HuH-7.5 (cell line): Measurements from ENCODE around the gene FOXP1.

Experiments
- DNase-seq: peaks from one replicate; pipeline ENCODE4 v3.0.0; 2011; ENCODE audit warnings: low spot score

The FOXP1 gene

DNA sequence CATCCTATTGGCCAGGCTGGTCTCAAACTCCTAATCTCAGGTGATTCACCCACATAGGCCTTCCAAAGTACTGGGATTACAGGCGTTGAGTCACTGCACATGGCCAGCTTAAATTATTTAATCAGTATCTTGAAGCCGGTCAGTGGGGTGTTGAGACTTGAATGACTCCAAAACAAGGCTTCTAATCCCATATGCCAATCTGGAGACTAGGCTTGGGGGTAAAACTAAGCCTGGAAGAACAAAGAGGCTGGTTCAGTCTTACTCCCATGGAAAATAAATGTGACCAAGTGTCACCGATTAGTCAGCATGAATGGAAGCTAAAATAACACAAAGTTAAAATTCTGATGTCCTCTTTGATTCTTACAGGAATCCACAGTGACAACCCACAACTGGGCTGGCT lies 509.1 kb downstream of the FOXP1 start:
- DNase-seq = no peak

- no peak for DNase-seq
Measured at GRCh38 chr3:71072986-71073385, 510.5 kb downstream of the FOXP1 start.

DNA sequence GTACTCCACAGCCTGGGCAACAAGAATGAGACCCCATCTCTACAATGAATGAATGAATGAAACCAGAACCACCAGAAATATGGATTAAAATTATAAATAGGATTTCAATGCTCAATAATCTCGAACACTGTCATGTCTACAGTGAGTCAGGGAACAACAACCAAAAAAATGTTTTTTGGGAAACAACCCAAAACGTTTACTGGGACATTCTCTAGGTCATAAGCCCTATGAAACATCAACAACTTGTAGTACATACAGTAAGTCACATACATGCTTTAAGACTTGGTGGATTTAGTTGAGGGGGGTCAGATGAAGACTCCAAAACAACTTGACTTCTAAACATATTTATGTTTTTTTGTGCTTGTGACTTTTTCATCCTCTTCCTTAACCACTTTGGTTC lies 511.2 kb downstream of the FOXP1 start:
- no peak for DNase-seq

- no peak for DNase-seq
Measured at GRCh38 chr3:71070497-71071463, 512.7 kb downstream of the FOXP1 start.

- no peak for DNase-seq
Measured at GRCh38 chr3:71069797-71070196, 513.7 kb downstream of the FOXP1 start.

GRCh38 chr3:71067977-71068654 lies 515.4 kb downstream of the FOXP1 start:
- DNase-seq = no peak

DNA sequence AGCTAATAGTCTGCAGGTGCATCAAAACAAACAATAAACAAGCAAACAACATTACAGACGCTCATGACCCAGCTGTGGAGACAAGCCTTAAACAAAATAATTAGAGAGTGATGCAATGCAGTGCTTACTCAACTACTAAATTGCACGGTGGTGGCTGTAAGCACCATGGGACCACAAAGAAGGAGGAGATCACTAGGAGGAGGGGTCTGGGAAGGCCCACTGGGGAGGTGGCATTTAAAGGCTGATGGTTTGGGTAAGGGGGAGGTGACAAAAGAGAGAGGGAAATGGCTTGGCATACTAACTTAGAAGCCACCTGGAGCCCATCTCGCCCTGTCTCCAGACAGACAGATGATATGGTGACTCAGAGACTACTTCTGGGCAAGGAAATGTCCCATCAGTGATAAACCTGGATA lies 516.7 kb downstream of the FOXP1 start:
- DNase-seq = no peak

DNA sequence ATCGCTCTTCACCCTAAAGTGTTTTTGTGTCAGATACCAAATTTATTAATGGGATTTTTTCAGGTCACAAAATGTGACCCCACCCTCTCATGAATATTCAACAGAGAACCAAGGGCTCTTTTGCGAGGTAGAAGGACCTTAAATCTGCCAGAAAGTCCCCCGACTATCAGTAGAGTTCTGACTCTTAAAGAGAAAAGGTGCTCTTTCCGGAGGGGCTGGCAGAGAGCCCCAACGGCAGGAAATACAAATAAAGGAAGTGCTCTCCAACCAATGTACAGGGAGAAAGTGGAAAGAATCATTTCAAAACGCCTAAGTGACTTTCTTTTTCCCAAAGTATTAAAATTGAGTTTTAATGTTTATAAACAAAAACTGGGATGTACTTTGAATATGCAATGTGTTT lies 517.2 kb downstream of the FOXP1 start:
- no peak for DNase-seq

DNA sequence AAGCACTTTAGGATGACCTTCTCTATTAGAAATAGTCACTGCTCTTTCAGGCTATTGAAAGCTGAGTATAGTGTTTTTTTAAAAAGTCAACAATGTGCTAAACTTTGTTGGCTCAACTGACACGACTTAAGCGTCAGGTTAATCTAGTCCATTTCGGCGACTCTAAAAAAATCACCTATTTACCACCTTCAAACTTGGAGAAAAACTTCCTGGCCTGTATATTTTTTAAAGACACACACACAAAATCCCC lies 517.8 kb downstream of the FOXP1 start:
- no peak for DNase-seq

GRCh38 chr3:71064956-71065763 lies 518.4 kb downstream of the FOXP1 start:
- DNase-seq = no peak

DNA sequence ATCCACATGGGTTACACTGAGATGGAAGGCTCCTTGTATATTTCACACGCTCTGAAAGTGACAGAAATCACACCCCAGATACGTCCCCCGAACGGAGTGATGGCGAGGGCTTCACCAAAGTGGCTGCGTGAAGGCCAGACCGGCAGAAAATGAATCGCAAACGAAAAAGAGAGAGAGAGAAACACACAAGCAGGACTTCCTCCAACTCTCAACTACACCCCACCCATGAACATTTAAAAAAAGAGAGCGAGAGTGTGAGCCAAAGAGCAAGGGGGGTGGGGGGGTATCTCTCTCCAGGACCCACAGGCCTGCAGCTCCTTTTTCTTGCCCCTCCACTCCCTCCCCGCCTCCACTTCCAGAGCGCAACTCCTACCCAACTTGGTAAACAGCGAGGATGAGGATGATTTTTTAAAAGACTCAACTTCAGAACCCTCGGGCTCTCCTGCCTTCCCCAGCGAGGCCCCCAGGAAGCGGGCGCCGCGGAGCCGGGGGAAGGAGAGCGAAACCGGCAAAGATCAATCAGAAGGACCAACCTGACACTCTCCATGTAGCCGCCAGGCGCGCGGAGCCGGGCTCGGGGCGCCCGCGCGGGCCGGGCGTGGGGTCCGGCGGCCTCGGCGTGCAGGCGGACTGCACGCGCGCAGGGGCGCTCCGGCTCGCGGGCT lies 519.1 kb downstream of the FOXP1 start:
- DNase-seq = no peak

GRCh38 chr3:71063773-71064290 lies 519.7 kb downstream of the FOXP1 start:
- DNase-seq = no peak

GRCh38 chr3:71062952-71063772 lies 520.4 kb downstream of the FOXP1 start:
- DNase-seq = no peak

- DNase-seq = no peak
Measured at GRCh38 chr3:71062037-71062932, 521.2 kb downstream of the FOXP1 start.

DNA sequence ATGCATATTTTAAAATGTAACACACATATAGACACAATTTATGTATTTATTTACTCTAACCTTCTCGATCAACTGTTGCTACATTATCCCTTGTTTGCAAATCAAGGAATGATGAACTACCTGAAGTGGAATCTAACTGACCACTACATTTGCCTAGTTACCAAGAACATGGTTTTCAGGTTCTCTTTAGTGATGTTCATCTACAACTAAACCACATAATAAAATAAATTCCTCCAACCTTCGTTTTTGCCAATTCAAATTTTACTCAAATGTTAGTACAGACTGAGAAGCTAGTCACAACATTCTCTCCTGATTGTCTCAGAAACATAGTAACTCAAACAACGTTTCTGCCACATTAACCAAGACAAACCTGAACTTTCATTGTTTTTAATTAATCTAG lies 521.9 kb downstream of the FOXP1 start:
- DNase-seq = no peak

- DNase-seq = no peak
Measured at GRCh38 chr3:71061037-71061436, 522.5 kb downstream of the FOXP1 start.

DNA sequence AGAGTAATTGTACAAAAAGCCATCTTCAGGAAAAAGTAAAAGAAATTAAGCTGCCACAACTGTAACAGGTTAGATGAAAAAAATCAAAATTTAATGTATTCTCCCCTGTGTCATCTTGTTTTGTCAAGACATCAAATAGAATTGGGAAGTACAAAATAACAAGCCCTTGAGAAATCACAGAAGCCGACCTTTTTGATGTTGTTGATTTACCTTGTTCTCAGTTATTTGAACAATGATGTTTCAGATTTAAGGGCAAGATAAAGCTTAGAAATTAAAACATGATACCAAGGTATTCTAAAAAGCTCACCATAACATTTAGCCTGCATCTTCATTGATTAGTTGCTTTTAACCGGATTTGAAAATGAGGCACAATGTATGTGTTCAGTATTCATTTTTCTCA lies 523.0 kb downstream of the FOXP1 start:
- no peak for DNase-seq

DNA sequence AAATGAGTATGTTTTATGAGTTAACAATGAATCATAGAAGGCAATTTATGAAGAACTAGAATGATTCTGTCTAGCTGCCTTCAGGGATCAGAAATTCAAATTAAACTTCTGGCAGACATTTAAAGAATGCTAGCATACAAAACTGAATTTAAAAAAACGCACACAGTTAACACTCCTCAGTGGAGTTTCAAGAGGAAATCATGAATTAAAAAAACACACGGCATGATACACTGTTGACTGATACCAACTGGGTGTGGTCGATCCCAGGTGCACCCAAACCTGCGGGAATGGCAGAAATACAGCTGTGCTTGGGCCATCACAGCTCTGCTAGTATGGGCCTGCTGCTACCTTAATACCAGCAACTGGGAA lies 526.0 kb downstream of the FOXP1 start:
- DNase-seq = no peak

DNA sequence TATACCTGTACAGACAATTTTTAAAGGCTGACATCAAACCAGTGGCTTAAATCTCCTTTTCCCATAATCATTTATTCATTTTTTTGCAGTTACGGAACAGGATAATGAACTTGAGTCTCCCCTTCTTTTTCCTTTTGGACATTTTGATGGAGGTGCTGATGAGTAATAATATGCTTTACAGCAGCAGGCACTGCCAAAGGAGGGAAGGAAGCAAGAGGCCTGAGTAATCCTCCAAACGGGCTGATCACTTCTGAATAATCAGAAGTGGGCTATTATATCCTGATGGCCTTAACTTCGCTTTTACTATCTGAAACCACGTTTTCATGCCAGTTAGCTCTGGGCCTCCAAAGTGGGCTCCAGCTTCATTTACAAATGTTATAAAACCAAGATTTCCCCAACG lies 527.2 kb downstream of the FOXP1 start:
- DNase-seq = no peak
